K562 (cell line): Measurements from ENCODE around the gene PDE8B. TPM values are rescaled to one million over a fixed set of nuclear protein-coding genes. Genes with fewer than 3 reads are reported as not detected.

ENCODE experiments used
- ATAC-seq: fragments of 200-7000 bp; cut with Tn5 transposase; 3 replicates; pipeline ENCODE4 v1.9.1; 2020; ENCODE audit warnings: moderate library complexity
- BruUV-seq: library from RNA; stranded (reverse); fragments of 400-500 nt; replicated peaks from 2 replicates; lab custom pipeline; 2021; lab: Mats Ljungman, UMichigan
- CTCF ChIA-PET: fragments of 300-600 bp; formaldehyde crosslinking; extraction: SDS; loops from one replicate; lab custom pipeline; 2021; ENCODE audit warnings: low intra/inter-chr PET ratio; lab: Yijun Ruan, JAX
- POLR2A ChIA-PET: fragments of 300-600, 350-650 bp; sonication (Branson Sonifier 250); formaldehyde crosslinking; extraction: SDS; loops from one replicate; lab custom pipeline; 2021; ENCODE audit warnings: antibody characterized with exemption, inconsistent platforms; lab: Yijun Ruan, JAX
- DNase-seq, 4 experiments: peaks; one replicate each; pipeline versions ENCODE4 v3.0.0 to v3.0.0-alpha.2; 2011 to 2018; ENCODE audit warnings: low spot score in 3 of 4, mixed read lengths in 3 of 4; ENCODE audit errors: extremely low read depth in 1 of 4
- FAIRE-seq: peaks from 2 replicates; lab custom pipeline; 2011; peaks lifted over from hg19 to GRCh38; lab: Jason Lieb, UNC
- H2AFZ ChIP-seq: 2 replicates; pipeline ENCODE4 v1.6.0; 2011; ENCODE audit warnings: low read depth, low read length, control low read depth, inconsistent platforms
- H3K27ac ChIP-seq: fragments of 200-600 bp; 3 replicates; pipeline ENCODE4 v1.8.0; 2011; ENCODE audit warnings: low read depth, mild to moderate bottlenecking, control low read depth, inconsistent platforms, low read length, moderate library complexity, mixed read lengths; ENCODE audit errors: extremely low read depth
- H3K27me3 ChIP-seq, 2 experiments: fragments of 300-600 bp in 1 of 2; 2 replicates in 1 of 2; 3 replicates in 1 of 2; pipeline versions ENCODE4 v1.6.0 to v1.8.0; 2011; ENCODE audit warnings: inconsistent platforms in 2 of 2, low read length in 2 of 2, mild to moderate bottlenecking in 1 of 2, mixed read lengths in 1 of 2, moderate library complexity in 1 of 2; ENCODE audit not compliant: control insufficient read depth in 2 of 2, insufficient read depth in 2 of 2
- H3K36me3 ChIP-seq: fragments of 300-600 bp; 3 replicates; pipeline ENCODE4 v1.8.0; 2011; ENCODE audit warnings: mild to moderate bottlenecking, low read length, inconsistent platforms; ENCODE audit not compliant: control insufficient read depth, insufficient read depth
- H3K4me1 ChIP-seq, 2 experiments: fragments of 200-600 bp in 1 of 2; replicated peaks in 1 of 2; 2 replicates in 1 of 2; 3 replicates in 1 of 2; pipeline versions ENCODE4 v1.5.1 to v1.8.0; 2011; ENCODE audit warnings: inconsistent platforms in 2 of 2, low read length in 2 of 2, mild to moderate bottlenecking in 1 of 2, mixed read lengths in 1 of 2, moderate library complexity in 1 of 2; ENCODE audit not compliant: control insufficient read depth in 2 of 2, insufficient read depth in 2 of 2
- H3K4me2 ChIP-seq: 2 replicates; pipeline ENCODE4 v1.6.1; 2011; ENCODE audit warnings: low read length, control low read depth, inconsistent platforms, mixed read lengths; ENCODE audit not compliant: insufficient read depth
- H3K4me3 ChIP-seq: fragments of 200-600 bp; sonication (generic), shearing (Covaris generic); 2 replicates; pipeline ENCODE4 v1.5.1; 2016; ENCODE audit warnings: control low read depth, inconsistent platforms
- H3K79me2 ChIP-seq: fragments of 200-600 bp; 3 replicates; pipeline ENCODE4 v1.8.0; 2011; ENCODE audit warnings: low read length, inconsistent platforms; ENCODE audit not compliant: control insufficient read depth, insufficient read depth
- H3K9ac ChIP-seq, 2 experiments: 2 replicates each; pipeline versions ENCODE4 v1.6.0 to v1.6.1; 2011; ENCODE audit warnings: low read depth in 2 of 2, low read length in 2 of 2, control low read depth in 1 of 2, inconsistent platforms in 1 of 2, mild to moderate bottlenecking in 1 of 2, mixed read lengths in 1 of 2; ENCODE audit not compliant: insufficient read depth in 1 of 2
- H3K9me1 ChIP-seq: one replicate; pipeline ENCODE4 v1.6.0; 2011; ENCODE audit warnings: inconsistent platforms, mild to moderate bottlenecking, low read length, moderate library complexity; ENCODE audit not compliant: control insufficient read depth, insufficient read depth
- H3K9me3 ChIP-seq: replicated peaks from 2 replicates; pipeline ENCODE4 v1.5.1; 2011; ENCODE audit warnings: low read depth, low read length, inconsistent platforms; ENCODE audit not compliant: control insufficient read depth, insufficient read depth
- H4K20me1 ChIP-seq: replicated peaks from 2 replicates; pipeline ENCODE4 v1.6.1; 2011; ENCODE audit warnings: low read length, inconsistent platforms, mixed read lengths; ENCODE audit not compliant: control insufficient read depth, insufficient read depth
- MTF1 ChIP-seq: fragments of 250-450 bp; sonication (Bioruptor Pico); IDR thresholded peaks from 2 replicates; pipeline ENCODE4 v1.9.0; 2021; ENCODE audit warnings: moderate library complexity, mild to moderate bottlenecking, inconsistent platforms, borderline replicate concordance
- RERE ChIP-seq: sonication (generic); formaldehyde crosslinking; IDR thresholded peaks from 2 replicates; pipeline ENCODE4 v1.8.0; 2023; ENCODE audit warnings: missing genetic modification reagents, mild to moderate bottlenecking, borderline replicate concordance
- WGBS: fragments of 100-300 bp; shearing (Covaris generic); methylation state at CpG from one replicate; pipeline ENCODE4 v1.1.6; 2016; ENCODE audit warnings: low coverage, mixed read lengths; ENCODE audit not compliant: insufficient coverage; ENCODE audit errors: missing lambda C conversion rate; 5-methylcytosine and 5-hydroxymethylcytosine counted together
- in situ Hi-C: fragments of 300-500 bp; cut with MboI; formaldehyde crosslinking; loops from 4 replicates; pipeline ENCODE4 v1.15.0; 2018; ENCODE audit warnings: inconsistent platforms, mixed read lengths
- intact Hi-C: fragments of 100-400 bp; cut with micrococcal nuclease; formaldehyde crosslinking; loops from 2 replicates; pipeline ENCODE4 v1.14.2; 2022
- polyA plus RNA-seq, 8 experiments: library from polyadenylated mRNA; depleted of rRNA in 4 of 8; stranded (reverse) in 5 of 8; unstranded in 3 of 8; fragments of >200 nt; fragmentation: Nextera tagmentation in 2 of 8; fragmentation: Illumina TruSeq in 1 of 8; extraction: Ambion mirVana in 2 of 8; extraction: Trizol in 1 of 8; gene quantifications; 2 replicates each; pipeline versions ENCODE4 v1.2.1 to v1.2.3, GENCODE V29; 2011 to 2014; ENCODE audit warnings: inconsistent platforms in 1 of 8, missing spikeins in 1 of 8
- total RNA-seq, 7 experiments: library from RNA; depleted of rRNA in 6 of 7; stranded (reverse); fragments of >200 nt in 6 of 7; fragmentation: Illumina TruSeq in 2 of 7; extraction: Trizol in 2 of 7; gene quantifications; 2 replicates each; pipeline versions ENCODE4 v1.2.1 to v1.2.3, GENCODE V29; 2011 to 2021; ENCODE audit warnings: low replicate concordance in 1 of 7
- TF ChIP-seq, protein P1 (sequence below): sonication (generic); formaldehyde crosslinking; IDR thresholded peaks from 2 replicates; pipeline ENCODE4 v1.8.1; 2023; ENCODE audit warnings: mild to moderate bottlenecking, missing genetic modification reagents
- TF ChIP-seq, protein P2 (sequence below): fragments of 150-350 bp; IDR thresholded peaks from 2 replicates; pipeline ENCODE4 v1.6.1; 2014; ENCODE audit warnings: low read depth, mild to moderate bottlenecking, low read length, borderline replicate concordance
- TF ChIP-seq, protein P3 (sequence below): sonication (generic); formaldehyde crosslinking; IDR thresholded peaks from 2 replicates; pipeline ENCODE4 v1.8.0; 2022; ENCODE audit warnings: mild to moderate bottlenecking, missing genetic modification reagents

The PDE8B gene
- total and polyA plus RNA-seq, 9 of the 15 experiments (the other 6 are each of a cell fraction or from before 2014, with no cell fraction given), result 0.15 to 0.28 TPM; not detected in 7

DNA sequence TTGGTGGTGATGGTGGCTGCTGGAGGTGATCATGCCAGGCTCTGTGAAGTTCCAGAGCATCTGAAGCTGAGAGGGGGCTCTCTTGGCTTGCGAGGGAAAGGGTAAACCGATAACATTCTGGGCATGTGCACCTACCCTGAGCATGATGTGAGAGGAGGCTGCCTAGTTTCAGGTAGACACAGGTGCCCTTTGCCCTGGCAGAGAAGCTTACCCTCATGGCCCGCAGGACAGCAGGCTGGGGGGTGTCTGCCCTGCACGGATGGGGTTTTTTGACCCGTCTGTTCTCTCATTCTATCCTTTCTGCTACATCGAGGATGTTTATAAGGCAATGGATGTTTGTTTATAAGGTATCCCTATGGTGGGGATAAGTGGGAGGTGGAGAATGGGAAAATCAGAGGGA is 148.8 kb downstream of the PDE8B start:
- H3K27ac ChIP-seq, result no peak overlapping the region
- H3K4me2 ChIP-seq, result no peak overlapping the region
- intact Hi-C loops, result no loop called here
- BruUV-seq, result no TSS peak
- WGBS, result 2% methylated on average over 6 of the region's 6 CpGs
- FAIRE-seq (no peak), DNase-seq (no peak), ATAC-seq (no peak)
- no peak overlapping the region for H3K4me3 ChIP-seq
- no peaks in the 10 kb centered on the region for H4K20me1 ChIP-seq
- H2AFZ ChIP-seq, result no peak overlapping the region
- in situ Hi-C loops, result no loop called here
- H3K4me1 ChIP-seq, result no peaks in the 10 kb centered on the region; a peak in 1 of 5 replicates
- CTCF ChIA-PET, result no interaction called here
- H3K9me3 ChIP-seq, result no peaks in the 10 kb centered on the region
- peaks cover 11 to 44% of the 10 kb centered on the region in 2 experiments; a peak in 3 of 5 replicates for H3K27me3 ChIP-seq
- POLR2A ChIA-PET, result interaction anchor here (1.1 kb wide), 1 partner anchor 10 kb away, joined by 3 read pairs; no protein-coding TSS in a partner anchor
- H3K9ac ChIP-seq, result no peak overlapping the region
- no peaks in the 10 kb centered on the region for H3K36me3 ChIP-seq
- H3K79me2 ChIP-seq, result no peaks in the 10 kb centered on the region
- peaks cover 3% of the 10 kb centered on the region for H3K9me1 ChIP-seq
- TF ChIP-seq, protein P1, sequence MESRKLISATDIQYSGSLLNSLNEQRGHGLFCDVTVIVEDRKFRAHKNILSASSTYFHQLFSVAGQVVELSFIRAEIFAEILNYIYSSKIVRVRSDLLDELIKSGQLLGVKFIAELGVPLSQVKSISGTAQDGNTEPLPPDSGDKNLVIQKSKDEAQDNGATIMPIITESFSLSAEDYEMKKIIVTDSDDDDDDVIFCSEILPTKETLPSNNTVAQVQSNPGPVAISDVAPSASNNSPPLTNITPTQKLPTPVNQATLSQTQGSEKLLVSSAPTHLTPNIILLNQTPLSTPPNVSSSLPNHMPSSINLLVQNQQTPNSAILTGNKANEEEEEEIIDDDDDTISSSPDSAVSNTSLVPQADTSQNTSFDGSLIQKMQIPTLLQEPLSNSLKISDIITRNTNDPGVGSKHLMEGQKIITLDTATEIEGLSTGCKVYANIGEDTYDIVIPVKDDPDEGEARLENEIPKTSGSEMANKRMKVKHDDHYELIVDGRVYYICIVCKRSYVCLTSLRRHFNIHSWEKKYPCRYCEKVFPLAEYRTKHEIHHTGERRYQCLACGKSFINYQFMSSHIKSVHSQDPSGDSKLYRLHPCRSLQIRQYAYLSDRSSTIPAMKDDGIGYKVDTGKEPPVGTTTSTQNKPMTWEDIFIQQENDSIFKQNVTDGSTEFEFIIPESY, result no peak
- no peak for TF ChIP-seq RERE (CRISPR knock-in tag)
- TF ChIP-seq, protein P2, sequence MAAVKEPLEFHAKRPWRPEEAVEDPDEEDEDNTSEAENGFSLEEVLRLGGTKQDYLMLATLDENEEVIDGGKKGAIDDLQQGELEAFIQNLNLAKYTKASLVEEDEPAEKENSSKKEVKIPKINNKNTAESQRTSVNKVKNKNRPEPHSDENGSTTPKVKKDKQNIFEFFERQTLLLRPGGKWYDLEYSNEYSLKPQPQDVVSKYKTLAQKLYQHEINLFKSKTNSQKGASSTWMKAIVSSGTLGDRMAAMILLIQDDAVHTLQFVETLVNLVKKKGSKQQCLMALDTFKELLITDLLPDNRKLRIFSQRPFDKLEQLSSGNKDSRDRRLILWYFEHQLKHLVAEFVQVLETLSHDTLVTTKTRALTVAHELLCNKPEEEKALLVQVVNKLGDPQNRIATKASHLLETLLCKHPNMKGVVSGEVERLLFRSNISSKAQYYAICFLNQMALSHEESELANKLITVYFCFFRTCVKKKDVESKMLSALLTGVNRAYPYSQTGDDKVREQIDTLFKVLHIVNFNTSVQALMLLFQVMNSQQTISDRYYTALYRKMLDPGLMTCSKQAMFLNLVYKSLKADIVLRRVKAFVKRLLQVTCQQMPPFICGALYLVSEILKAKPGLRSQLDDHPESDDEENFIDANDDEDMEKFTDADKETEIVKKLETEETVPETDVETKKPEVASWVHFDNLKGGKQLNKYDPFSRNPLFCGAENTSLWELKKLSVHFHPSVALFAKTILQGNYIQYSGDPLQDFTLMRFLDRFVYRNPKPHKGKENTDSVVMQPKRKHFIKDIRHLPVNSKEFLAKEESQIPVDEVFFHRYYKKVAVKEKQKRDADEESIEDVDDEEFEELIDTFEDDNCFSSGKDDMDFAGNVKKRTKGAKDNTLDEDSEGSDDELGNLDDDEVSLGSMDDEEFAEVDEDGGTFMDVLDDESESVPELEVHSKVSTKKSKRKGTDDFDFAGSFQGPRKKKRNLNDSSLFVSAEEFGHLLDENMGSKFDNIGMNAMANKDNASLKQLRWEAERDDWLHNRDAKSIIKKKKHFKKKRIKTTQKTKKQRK, result no peak
- TF ChIP-seq MTF1 (CRISPR knock-in tag), result no peak
- TF ChIP-seq, protein P3, sequence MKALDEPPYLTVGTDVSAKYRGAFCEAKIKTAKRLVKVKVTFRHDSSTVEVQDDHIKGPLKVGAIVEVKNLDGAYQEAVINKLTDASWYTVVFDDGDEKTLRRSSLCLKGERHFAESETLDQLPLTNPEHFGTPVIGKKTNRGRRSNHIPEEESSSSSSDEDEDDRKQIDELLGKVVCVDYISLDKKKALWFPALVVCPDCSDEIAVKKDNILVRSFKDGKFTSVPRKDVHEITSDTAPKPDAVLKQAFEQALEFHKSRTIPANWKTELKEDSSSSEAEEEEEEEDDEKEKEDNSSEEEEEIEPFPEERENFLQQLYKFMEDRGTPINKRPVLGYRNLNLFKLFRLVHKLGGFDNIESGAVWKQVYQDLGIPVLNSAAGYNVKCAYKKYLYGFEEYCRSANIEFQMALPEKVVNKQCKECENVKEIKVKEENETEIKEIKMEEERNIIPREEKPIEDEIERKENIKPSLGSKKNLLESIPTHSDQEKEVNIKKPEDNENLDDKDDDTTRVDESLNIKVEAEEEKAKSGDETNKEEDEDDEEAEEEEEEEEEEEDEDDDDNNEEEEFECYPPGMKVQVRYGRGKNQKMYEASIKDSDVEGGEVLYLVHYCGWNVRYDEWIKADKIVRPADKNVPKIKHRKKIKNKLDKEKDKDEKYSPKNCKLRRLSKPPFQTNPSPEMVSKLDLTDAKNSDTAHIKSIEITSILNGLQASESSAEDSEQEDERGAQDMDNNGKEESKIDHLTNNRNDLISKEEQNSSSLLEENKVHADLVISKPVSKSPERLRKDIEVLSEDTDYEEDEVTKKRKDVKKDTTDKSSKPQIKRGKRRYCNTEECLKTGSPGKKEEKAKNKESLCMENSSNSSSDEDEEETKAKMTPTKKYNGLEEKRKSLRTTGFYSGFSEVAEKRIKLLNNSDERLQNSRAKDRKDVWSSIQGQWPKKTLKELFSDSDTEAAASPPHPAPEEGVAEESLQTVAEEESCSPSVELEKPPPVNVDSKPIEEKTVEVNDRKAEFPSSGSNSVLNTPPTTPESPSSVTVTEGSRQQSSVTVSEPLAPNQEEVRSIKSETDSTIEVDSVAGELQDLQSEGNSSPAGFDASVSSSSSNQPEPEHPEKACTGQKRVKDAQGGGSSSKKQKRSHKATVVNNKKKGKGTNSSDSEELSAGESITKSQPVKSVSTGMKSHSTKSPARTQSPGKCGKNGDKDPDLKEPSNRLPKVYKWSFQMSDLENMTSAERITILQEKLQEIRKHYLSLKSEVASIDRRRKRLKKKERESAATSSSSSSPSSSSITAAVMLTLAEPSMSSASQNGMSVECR (CRISPR knock-in tag), result no peak
